Endothelial cell of umbilical vein (primary cell): ENCODE measurements around the gene PLA2G2E. TPM values are rescaled to one million over a fixed set of nuclear protein-coding genes. Genes with fewer than 3 reads are reported as not detected.

Source experiments
- BruUV-seq: library from RNA; stranded (reverse); fragments of 400-500 nt; replicated peaks from 2 replicates; lab custom pipeline; 2021; lab: Mats Ljungman, UMichigan
- CTCF ChIA-PET: fragments of 300-600, 350-600 bp; sonication (Branson Sonifier 250); formaldehyde crosslinking; loops from one replicate; lab custom pipeline; 2021; ENCODE audit warnings: antibody characterized with exemption, inconsistent platforms; lab: Charles Lee
- POLR2A ChIA-PET: fragments of 300-600, 350-600 bp; sonication (Branson Sonifier 250); formaldehyde crosslinking; loops from one replicate; lab custom pipeline; 2021; ENCODE audit warnings: antibody characterized with exemption, inconsistent platforms; lab: Charles Lee
- DNase-seq: peaks from one replicate; pipeline ENCODE4 v3.0.0-alpha.2; 2011; ENCODE audit warnings: low read depth, low spot score
- FAIRE-seq: peaks from 2 replicates; lab custom pipeline; 2011; peaks lifted over from hg19 to GRCh38; lab: Jason Lieb, UNC
- H2AFZ ChIP-seq: 2 replicates; pipeline ENCODE4 v1.6.0; 2012; ENCODE audit warnings: low read depth, low read length, control low read depth, inconsistent platforms
- H3K27ac ChIP-seq: 2 replicates; pipeline ENCODE4 v1.5.1; 2011; ENCODE audit warnings: low read depth, mild to moderate bottlenecking, control low read depth, low read length, moderate library complexity; ENCODE audit not compliant: insufficient read depth
- H3K27me3 ChIP-seq, 2 experiments: 2 replicates each; pipeline versions ENCODE4 v1.6.0 to v1.6.1; 2011; ENCODE audit warnings: low read length in 2 of 2, mixed read lengths in 1 of 2; ENCODE audit not compliant: control insufficient read depth in 2 of 2, insufficient read depth in 2 of 2
- H3K36me3 ChIP-seq, 2 experiments: 2 replicates in 1 of 2; 3 replicates in 1 of 2; pipeline ENCODE4 v1.5.1; 2011; ENCODE audit warnings: low read length in 2 of 2, mild to moderate bottlenecking in 1 of 2, moderate library complexity in 1 of 2; ENCODE audit not compliant: control insufficient read depth in 2 of 2, insufficient read depth in 2 of 2; ENCODE audit errors: extremely low read depth in 1 of 2
- H3K4me1 ChIP-seq: 3 replicates; pipeline ENCODE4 v1.5.1; 2011; ENCODE audit warnings: mild to moderate bottlenecking, low read length; ENCODE audit not compliant: control insufficient read depth, insufficient read depth; ENCODE audit errors: extremely low read depth
- H3K4me2 ChIP-seq: 2 replicates; pipeline ENCODE4 v1.6.1; 2011; ENCODE audit warnings: low read length, control low read depth, mixed read lengths; ENCODE audit not compliant: insufficient read depth
- H3K4me3 ChIP-seq, 3 experiments: fragments of 200-600 bp in 1 of 3; sonication (generic), shearing (Covaris generic) in 1 of 3; replicated peaks in 1 of 3; 2 replicates each; pipeline ENCODE4 v1.5.1; 2011 to 2016; ENCODE audit warnings: control low read depth in 3 of 3, low read length in 3 of 3, mild to moderate bottlenecking in 2 of 3, inconsistent platforms in 1 of 3, low read depth in 1 of 3, moderate library complexity in 1 of 3; ENCODE audit not compliant: insufficient read depth in 1 of 3
- H3K79me2 ChIP-seq: 2 replicates; pipeline ENCODE4 v1.6.0; 2012; ENCODE audit warnings: low read length, inconsistent platforms; ENCODE audit not compliant: control insufficient read depth, insufficient read depth
- H3K9ac ChIP-seq: replicated peaks from 2 replicates; pipeline ENCODE3; 2011; ENCODE audit warnings: low read length, control low read depth; ENCODE audit not compliant: insufficient read depth; ENCODE audit errors: extremely low read depth
- H3K9me1 ChIP-seq: replicated peaks from 3 replicates; pipeline ENCODE4 v1.6.0; 2011; ENCODE audit warnings: mild to moderate bottlenecking, low read length; ENCODE audit not compliant: control insufficient read depth, insufficient read depth; ENCODE audit errors: extremely low read depth
- H3K9me3 ChIP-seq: replicated peaks from 2 replicates; pipeline ENCODE4 v1.5.1; 2012; ENCODE audit warnings: low read length, inconsistent platforms; ENCODE audit not compliant: control insufficient read depth, insufficient read depth
- H4K20me1 ChIP-seq: replicated peaks from 2 replicates; pipeline ENCODE3; 2011; ENCODE audit warnings: mild to moderate bottlenecking, low read length; ENCODE audit not compliant: control insufficient read depth, insufficient read depth; ENCODE audit errors: extremely low read depth
- EZH2 ChIP-seq: IDR thresholded peaks from 2 replicates; pipeline ENCODE4 v1.6.1; 2012; ENCODE audit warnings: borderline replicate concordance, low read depth, mild to moderate bottlenecking, moderate library complexity, low read length, inconsistent platforms; ENCODE audit not compliant: severe bottlenecking
- FOS ChIP-seq: IDR thresholded peaks from 2 replicates; pipeline ENCODE4 v1.6.1; 2011; ENCODE audit warnings: mild to moderate bottlenecking, low read length, moderate library complexity, borderline replicate concordance; ENCODE audit not compliant: insufficient read depth
- GATA2 ChIP-seq: IDR thresholded peaks from 2 replicates; pipeline ENCODE4 v1.7.0; 2011; ENCODE audit warnings: low read depth, mild to moderate bottlenecking, moderate library complexity, mixed read lengths, low read length; ENCODE audit not compliant: insufficient read length, insufficient read depth
- JUN ChIP-seq: IDR thresholded peaks from 2 replicates; pipeline ENCODE4 v1.6.1; 2011; ENCODE audit warnings: borderline replicate concordance, low read depth; ENCODE audit not compliant: insufficient read length, insufficient read depth
- MYC ChIP-seq: IDR thresholded peaks from one replicate; pipeline ENCODE4 v1.6.1; 2011; ENCODE audit warnings: mild to moderate bottlenecking, low read depth, low read length
- POLR2A ChIP-seq: IDR thresholded peaks from 2 replicates; pipeline ENCODE4 v1.6.1; 2012; ENCODE audit warnings: low read depth, mild to moderate bottlenecking, control low read depth, low read length
- POLR2AphosphoS5 ChIP-seq: IDR thresholded peaks from 2 replicates; pipeline ENCODE4 v1.6.1; 2012; ENCODE audit warnings: low read depth, mild to moderate bottlenecking, control low read depth, low read length, moderate library complexity; ENCODE audit not compliant: insufficient read depth
- dilution Hi-C: fragments of 300-500 bp; cut with MboI; formaldehyde crosslinking; loops from one replicate; pipeline ENCODE4 v1.15.0; 2019; ENCODE audit warnings: low sequenced_read_pairs; ENCODE audit not compliant: extremely low pct_ligation_motif_present
- intact Hi-C: fragments of 100-400 bp; cut with micrococcal nuclease; formaldehyde crosslinking; loops from one replicate; pipeline ENCODE4 v1.10.0; 2022
- polyA plus RNA-seq, 4 experiments: library from polyadenylated mRNA; depleted of rRNA in 3 of 4; stranded (reverse) in 3 of 4; unstranded in 1 of 4; fragments of >200 nt; gene quantifications; 2 replicates each; pipeline versions ENCODE4 v1.2.1 to v1.2.3, GENCODE V29; 2011 to 2012; ENCODE audit warnings: missing spikeins in 1 of 4
- total RNA-seq: library from RNA; stranded (reverse); gene quantifications from 2 replicates; pipeline ENCODE4 v1.2.3, GENCODE V29; 2021
- TF ChIP-seq, protein P1 (sequence below), 2 donors: IDR thresholded peaks; 1 replicate in 1 of 2; 2 replicates in 1 of 2; pipeline ENCODE4 v1.5.1; 2011; ENCODE audit warnings: low read length in 2 of 2, mild to moderate bottlenecking in 2 of 2, moderate library complexity in 2 of 2, control low read depth in 1 of 2, inconsistent platforms in 1 of 2, low read depth in 1 of 2; ENCODE audit not compliant: insufficient read depth in 1 of 2; ENCODE audit errors: extremely low read depth in 1 of 2
- TF ChIP-seq, protein P2 (sequence below): IDR thresholded peaks from 2 replicates; pipeline ENCODE4 v1.6.1; 2011; ENCODE audit not compliant: insufficient read depth, insufficient read length

PLA2G2E gene
- total and polyA plus RNA-seq, 2 donors (not counting 3 experiments of a cell fraction or from before 2014, with no cell fraction given) = not detected

DNA sequence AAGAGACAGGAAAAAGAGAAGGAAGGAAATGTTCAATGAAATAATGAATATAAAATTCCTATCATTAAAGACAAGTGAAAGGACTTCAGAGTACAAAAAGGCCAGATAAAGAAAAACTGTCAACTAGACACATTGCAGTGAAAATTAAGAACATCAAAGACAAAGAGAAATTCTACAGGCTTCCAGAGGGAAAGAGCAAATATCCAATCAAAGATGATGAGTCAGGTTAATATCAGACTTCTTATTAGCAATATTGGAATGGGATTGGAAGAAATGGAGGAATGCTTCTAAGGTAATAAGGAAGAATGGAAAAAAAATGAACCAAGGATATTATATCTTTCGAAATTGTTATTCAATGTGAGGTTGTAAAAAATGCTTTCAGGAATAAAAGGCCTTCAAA is 48.2 kb upstream of the PLA2G2E start:
- no peak for DNase-seq
- Histone ChIP-seq H3K27ac (no peak overlapping the region), H3K27me3 (peaks cover 0 to 2% of the 10 kb centered on the region in 2 experiments), H3K79me2 (no peaks in the 10 kb centered on the region), H3K4me1 (no peaks in the 10 kb centered on the region), H3K9me1 (no peaks in the 10 kb centered on the region), H3K4me2 (no peak overlapping the region), H4K20me1 (no peaks in the 10 kb centered on the region), H2AFZ (no peak overlapping the region), H3K36me3 (no peaks in the 10 kb centered on the region), H3K9ac (no peak overlapping the region), H3K4me3 (no peak overlapping the region), H3K9me3 (no peaks in the 10 kb centered on the region)
- no peak for FAIRE-seq
- intact Hi-C loops (no loop called here), dilution Hi-C loops (no loop called here)
- ChIA-PET CTCF (no interaction called here), POLR2A (no interaction called here)
- no TSS peak for BruUV-seq
- no peak for TF ChIP-seq GATA2
- TF ChIP-seq POLR2AphosphoS5 = no peak
- no peak for TF ChIP-seq JUN
- TF ChIP-seq, protein P1, sequence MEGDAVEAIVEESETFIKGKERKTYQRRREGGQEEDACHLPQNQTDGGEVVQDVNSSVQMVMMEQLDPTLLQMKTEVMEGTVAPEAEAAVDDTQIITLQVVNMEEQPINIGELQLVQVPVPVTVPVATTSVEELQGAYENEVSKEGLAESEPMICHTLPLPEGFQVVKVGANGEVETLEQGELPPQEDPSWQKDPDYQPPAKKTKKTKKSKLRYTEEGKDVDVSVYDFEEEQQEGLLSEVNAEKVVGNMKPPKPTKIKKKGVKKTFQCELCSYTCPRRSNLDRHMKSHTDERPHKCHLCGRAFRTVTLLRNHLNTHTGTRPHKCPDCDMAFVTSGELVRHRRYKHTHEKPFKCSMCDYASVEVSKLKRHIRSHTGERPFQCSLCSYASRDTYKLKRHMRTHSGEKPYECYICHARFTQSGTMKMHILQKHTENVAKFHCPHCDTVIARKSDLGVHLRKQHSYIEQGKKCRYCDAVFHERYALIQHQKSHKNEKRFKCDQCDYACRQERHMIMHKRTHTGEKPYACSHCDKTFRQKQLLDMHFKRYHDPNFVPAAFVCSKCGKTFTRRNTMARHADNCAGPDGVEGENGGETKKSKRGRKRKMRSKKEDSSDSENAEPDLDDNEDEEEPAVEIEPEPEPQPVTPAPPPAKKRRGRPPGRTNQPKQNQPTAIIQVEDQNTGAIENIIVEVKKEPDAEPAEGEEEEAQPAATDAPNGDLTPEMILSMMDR (IDR thresholded peaks at IDR 0.05; ENCODE audit: extremely low read depth in 1 of 2, insufficient read depth in 1 of 2, low read depth in 1 of 2, low read length in 2 of 2) = no peak
- no peak for TF ChIP-seq EZH2
- TF ChIP-seq MYC = no peak
- no peak for TF ChIP-seq FOS
- TF ChIP-seq POLR2A = no peak
- TF ChIP-seq, protein P2, sequence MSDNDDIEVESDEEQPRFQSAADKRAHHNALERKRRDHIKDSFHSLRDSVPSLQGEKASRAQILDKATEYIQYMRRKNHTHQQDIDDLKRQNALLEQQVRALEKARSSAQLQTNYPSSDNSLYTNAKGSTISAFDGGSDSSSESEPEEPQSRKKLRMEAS = no peak
